GM12873 (cell line): ENCODE results near the gene TRAF7.
"Not testable (repeated sequence)": the region's sequence is repeated elsewhere in the genome, so short reads cannot be mapped to it uniquely, and the experiment has no call there.

Source experiments
- TF ChIP-seq, protein P1 (sequence below): IDR thresholded peaks from 2 replicates; pipeline ENCODE4 v1.5.1; 2012; ENCODE audit warnings: low read depth, mild to moderate bottlenecking, moderate library complexity, low read length, control low read depth; ENCODE audit not compliant: insufficient read depth; ENCODE audit errors: missing control alignments

TRAF7 gene

DNA sequence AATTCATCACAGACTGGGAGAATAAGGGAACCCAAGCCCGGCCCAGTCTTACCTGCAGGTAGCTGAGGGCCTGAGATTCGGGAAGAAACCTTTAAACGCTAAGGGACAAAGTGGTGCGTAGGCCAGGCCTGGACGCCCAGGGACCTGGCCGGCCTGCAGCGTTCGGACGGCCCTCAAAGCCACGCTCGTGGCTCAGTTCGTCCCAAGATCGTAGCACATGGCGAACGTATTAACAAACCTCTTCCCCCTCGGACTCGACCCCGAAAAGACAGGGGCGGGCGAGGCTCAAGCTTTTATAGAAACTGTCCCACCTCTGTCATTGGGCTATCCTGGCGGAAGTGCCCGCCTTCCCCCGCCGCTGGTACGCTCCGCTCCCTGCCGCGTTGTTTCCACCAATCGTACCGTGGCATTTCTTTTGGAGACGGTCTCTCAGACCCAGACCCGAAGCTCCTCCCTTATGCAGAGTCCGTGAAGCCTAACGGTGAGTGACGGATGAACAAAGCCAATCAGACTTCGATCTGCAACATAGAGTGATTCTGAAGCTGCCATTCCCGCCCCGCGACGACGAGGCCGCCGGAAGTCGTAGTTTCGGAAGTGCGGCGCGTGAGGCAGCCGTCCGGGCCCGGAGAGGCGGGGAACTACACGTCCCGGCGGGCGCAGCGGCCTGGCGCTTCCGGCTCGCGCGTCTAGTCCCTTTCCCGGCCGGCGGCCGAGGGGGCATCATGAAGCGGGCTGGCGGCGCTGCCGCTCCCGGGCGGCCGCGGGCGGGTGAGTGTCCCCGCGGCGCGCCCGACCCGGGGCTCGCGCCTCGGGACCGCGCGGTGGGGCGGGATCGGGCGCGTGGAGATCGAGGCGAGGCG, at the start of gene TRAF7:
Gene TRAF7, plus strand, starts transcription at position 692 of the 860 bp plus-strand sequence. CDS start 8,139 bp downstream, outside the sequence.
- TF ChIP-seq, protein P1, sequence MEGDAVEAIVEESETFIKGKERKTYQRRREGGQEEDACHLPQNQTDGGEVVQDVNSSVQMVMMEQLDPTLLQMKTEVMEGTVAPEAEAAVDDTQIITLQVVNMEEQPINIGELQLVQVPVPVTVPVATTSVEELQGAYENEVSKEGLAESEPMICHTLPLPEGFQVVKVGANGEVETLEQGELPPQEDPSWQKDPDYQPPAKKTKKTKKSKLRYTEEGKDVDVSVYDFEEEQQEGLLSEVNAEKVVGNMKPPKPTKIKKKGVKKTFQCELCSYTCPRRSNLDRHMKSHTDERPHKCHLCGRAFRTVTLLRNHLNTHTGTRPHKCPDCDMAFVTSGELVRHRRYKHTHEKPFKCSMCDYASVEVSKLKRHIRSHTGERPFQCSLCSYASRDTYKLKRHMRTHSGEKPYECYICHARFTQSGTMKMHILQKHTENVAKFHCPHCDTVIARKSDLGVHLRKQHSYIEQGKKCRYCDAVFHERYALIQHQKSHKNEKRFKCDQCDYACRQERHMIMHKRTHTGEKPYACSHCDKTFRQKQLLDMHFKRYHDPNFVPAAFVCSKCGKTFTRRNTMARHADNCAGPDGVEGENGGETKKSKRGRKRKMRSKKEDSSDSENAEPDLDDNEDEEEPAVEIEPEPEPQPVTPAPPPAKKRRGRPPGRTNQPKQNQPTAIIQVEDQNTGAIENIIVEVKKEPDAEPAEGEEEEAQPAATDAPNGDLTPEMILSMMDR, result no peak

DNA sequence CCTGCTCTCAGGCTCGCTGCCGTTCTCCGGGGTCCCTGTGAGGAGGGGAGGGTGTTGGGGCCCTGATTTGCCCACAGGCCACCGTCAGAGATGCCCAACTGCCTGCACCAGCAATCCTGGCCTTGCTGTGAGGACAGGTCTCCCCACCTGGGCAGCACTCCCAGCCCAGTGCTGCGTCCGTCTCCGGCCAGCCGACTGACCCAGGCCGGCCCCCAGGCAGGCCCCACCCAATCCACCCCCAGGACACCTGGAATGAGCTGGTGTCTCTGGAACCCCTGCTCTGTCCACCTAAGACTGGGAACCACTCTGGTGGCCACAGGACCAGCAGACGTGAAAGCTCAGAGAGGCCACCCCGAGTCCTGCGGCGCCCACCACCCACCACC, 40.0 kb upstream of the TRAF7 start:
- TF ChIP-seq, protein P1, result no peak

DNA sequence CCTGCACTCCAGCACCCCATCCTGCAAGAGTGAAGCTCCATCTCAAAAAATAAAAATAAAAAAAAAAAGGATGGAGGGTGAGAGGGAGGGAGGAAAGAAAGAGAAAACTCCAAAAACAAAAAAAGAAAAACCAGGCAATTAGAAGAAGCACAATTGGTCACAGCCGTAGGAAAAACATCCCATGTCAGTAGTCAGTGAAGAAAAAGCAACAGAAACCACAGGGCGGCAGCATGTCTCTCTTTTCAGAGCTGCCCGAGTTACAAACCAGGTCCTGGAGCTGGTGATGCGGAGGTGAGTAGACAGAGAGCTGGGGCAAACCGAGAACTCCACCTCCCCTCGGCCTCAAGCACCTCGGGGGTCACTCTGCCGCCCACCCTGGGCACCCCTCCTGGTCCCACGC, 34.3 kb upstream of the TRAF7 start:
- TF ChIP-seq, protein P1, result peak; percentile 46

DNA sequence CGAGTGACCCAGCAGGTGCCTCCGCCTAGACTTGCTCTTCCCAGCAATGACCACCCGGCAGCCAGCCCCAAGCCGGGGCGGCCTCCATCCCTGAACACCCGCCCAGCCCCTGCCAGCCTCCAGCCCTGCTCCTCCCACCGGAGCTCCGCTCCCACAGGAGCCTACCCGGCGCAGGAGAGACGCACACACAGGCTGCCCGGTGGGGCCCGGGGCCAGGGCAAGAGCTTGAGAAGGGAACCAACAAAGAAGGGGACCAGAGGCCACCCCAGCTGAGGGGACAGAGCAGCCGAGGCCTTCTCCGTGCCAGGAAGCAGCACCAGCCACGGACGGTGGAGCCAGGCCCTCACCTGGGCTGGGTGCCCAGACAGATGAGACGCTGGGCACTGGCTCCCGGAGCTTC, 33.7 kb upstream of the TRAF7 start:
- TF ChIP-seq, protein P1, result no peak

DNA sequence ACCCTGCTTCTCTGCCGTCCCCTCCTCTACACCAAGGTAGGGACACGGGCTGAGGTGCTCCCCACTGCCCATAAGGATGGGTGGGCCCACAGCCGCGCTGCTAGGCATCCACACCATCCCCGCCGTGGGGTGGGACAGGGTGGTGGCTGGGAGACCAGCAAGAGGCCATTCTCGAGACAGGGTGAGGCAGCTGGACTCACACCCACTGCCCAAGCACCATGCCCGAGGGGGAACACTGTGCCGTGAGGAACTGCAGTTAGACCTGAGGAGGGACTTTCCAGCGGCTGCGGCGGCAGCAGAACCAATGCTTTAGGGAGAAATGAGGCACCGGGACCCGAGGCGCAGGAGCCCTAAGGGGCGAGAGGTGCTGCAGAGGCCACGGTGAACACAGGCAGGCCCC, 33.2 kb upstream of the TRAF7 start:
- TF ChIP-seq, protein P1, result no peak

DNA sequence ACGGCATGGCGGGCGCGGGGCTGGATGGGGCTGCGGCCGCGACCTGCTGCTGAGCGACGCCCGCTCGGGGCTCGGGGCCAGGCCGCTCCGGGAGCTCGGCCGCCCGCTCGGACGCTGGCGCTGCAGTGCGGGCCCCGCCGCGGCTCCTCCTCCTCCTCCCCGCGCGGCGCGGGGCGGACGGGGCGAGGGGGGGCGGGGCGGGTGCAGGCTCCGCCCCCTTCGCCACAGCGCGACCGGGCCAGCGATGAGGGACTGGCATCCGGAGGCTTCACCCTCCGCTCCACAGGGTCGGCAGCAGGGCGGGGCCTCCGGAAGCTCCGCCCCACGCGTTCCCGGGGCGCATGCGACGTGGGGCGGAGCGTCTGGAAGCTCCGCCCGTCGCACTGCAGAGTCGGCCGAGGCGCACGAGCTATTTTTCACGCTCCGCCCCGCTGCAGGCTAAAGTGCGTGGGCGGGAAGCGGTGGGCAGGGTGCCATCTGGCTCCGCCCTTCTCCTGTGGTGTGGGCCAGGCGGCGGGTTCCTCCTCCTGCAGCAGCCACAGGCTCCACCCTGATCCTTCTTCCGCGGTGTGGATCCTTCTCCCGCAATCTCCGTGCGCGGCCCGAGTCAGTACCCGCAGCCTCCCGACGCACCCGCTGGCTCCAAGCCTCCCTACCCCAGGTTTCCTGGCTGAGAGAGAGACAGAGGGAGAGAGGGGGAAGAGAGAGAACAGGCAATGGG, 19.7 kb upstream of the TRAF7 start, which contains the start of gene PKD1:
Gene PKD1, minus strand, starts transcription at position 129 of the 721 bp plus-strand sequence. CDS start 209 bp downstream, outside the sequence.
- TF ChIP-seq, protein P1, result not testable (repeated sequence)
